C4-2B (cell line): ENCODE data around the gene TTC28.

Source experiments
- CTCF ChIP-seq: fragments of 450-650 bp; conservative IDR thresholded peaks from 2 replicates; pipeline ENCODE4 v1.5.1; 2017; ENCODE audit warnings: mild to moderate bottlenecking
- ZFX ChIP-seq: fragments of 450-650 bp; IDR thresholded peaks from 2 replicates; pipeline ENCODE4 v1.6.1; 2017

- no peak for TF ChIP-seq CTCF
- no peak for TF ChIP-seq ZFX
These were observed 673.4 kb downstream of the TTC28 start for GRCh38 chr22:28006271-28006670.
